Measurements from ENCODE around the gene TDO2. TPM values are rescaled to one million over a fixed set of nuclear protein-coding genes. Genes with fewer than 3 reads are reported as not detected.
"Not testable (repeated sequence)": the region's sequence is repeated elsewhere in the genome, so short reads cannot be mapped to it uniquely, and the experiment has no call there.

Gene TDO2
- total RNA-seq, 2 experiments from 2014 or later, result not detected

DNA sequence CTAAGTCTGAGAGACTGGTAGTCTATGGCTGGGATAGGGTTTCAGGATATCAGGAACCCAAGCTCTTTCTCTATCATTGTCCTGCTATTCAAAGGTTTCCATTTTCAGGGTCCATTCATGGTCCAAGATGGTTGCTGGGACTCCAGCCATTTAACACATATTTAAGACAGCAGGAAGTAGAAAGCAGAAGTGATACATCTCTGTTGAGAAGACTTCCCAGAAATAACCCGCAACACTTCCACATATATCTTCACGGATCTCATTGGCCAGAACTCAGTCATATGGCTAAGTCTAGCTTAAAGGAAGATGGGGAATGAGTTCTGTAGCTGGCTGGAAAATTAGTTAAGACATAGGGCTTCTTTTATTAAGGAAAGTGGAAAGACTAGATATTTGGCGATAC, 26.3 kb downstream of the TDO2 start:
- no peaks in the 10 kb centered on the region for H4K20me1 ChIP-seq (ENCODE audit: insufficient read depth, low read length)
- H3K4me1 ChIP-seq (ENCODE audit: insufficient read depth, low read length, poor library complexity, severe bottlenecking), result peaks cover 7% of the 10 kb centered on the region
- H2AFZ ChIP-seq (ENCODE audit: low read length), result no peak overlapping the region
- no peaks in the 10 kb centered on the region for H3K36me3 ChIP-seq (ENCODE audit: insufficient read depth, low read length)
- peak; percentile 1 for DNase-seq (ENCODE audit: low spot score)
- TF ChIP-seq EZH2phosphoT487 (IDR thresholded peaks at IDR 0.05; ENCODE audit: borderline replicate concordance, low read depth, low read length), result no peak
- TF ChIP-seq, protein P1, sequence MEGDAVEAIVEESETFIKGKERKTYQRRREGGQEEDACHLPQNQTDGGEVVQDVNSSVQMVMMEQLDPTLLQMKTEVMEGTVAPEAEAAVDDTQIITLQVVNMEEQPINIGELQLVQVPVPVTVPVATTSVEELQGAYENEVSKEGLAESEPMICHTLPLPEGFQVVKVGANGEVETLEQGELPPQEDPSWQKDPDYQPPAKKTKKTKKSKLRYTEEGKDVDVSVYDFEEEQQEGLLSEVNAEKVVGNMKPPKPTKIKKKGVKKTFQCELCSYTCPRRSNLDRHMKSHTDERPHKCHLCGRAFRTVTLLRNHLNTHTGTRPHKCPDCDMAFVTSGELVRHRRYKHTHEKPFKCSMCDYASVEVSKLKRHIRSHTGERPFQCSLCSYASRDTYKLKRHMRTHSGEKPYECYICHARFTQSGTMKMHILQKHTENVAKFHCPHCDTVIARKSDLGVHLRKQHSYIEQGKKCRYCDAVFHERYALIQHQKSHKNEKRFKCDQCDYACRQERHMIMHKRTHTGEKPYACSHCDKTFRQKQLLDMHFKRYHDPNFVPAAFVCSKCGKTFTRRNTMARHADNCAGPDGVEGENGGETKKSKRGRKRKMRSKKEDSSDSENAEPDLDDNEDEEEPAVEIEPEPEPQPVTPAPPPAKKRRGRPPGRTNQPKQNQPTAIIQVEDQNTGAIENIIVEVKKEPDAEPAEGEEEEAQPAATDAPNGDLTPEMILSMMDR (conservative IDR thresholded peaks at IDR 0.05; ENCODE audit: low read length), result no peak
- ChIA-PET POLR2A (interaction anchor here (1.5 kb wide), 1 partner anchor 9 kb away, joined by 3 read pairs; no protein-coding TSS in a partner anchor), CTCF (ENCODE audit: unreplicated experiment) (no interaction called here)
- no peak overlapping the region for H3K4me3 ChIP-seq (ENCODE audit: low read depth, low read length, poor library complexity, severe bottlenecking)
- no peak overlapping the region for H3K4me2 ChIP-seq (ENCODE audit: low read length)
- no TSS peak for BruUV-seq (replicated peaks)
- intact Hi-C loops (cut with micrococcal nuclease; ENCODE audit: unreplicated experiment), result no loop called here
- no peaks in the 10 kb centered on the region for H3K9me3 ChIP-seq (ENCODE audit: low read length)
- H3K9me2 ChIP-seq (ENCODE audit: insufficient read depth, low read length), result no peaks in the 10 kb centered on the region
- H3K27ac ChIP-seq (ENCODE audit: low read depth, low read length, poor library complexity, severe bottlenecking), result no peak overlapping the region
- H3K79me2 ChIP-seq (ENCODE audit: insufficient read depth, low read depth, low read length), result no peaks in the 10 kb centered on the region

DNA sequence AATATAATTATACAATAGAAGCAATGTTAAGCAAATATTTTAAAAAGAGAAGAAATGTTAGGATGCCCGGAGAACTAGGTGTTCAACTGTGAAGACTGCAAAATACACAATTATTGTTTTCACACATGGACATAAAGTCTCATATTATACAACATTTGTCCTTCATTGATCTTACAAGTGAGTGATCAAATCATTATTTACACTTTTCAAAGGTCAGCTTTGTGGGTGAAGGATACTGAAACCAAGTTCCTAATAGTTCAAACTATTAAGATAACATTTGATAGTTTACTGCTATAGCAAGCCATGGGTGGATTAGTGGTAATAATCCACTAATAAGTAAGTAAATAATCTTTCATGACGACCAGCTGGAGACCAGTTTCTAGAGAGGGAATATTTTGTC, 26.8 kb downstream of the TDO2 start:
- H3K9me2 ChIP-seq (ENCODE audit: insufficient read depth, low read length), result no peaks in the 10 kb centered on the region
- peaks cover 7% of the 10 kb centered on the region for H3K4me1 ChIP-seq (ENCODE audit: insufficient read depth, low read length, poor library complexity, severe bottlenecking)
- H3K4me2 ChIP-seq (ENCODE audit: low read length), result no peak overlapping the region
- POLR2A ChIA-PET, result interaction anchor here (1.5 kb wide), 1 partner anchor 9 kb away, joined by 3 read pairs; no protein-coding TSS in a partner anchor
- no peaks in the 10 kb centered on the region for H4K20me1 ChIP-seq (ENCODE audit: insufficient read depth, low read length)
- TF ChIP-seq EZH2phosphoT487 (IDR thresholded peaks at IDR 0.05; ENCODE audit: borderline replicate concordance, low read depth, low read length), result no peak
- TF ChIP-seq, protein P1 (conservative IDR thresholded peaks at IDR 0.05; ENCODE audit: low read length), result no peak
- intact Hi-C loops (cut with micrococcal nuclease; ENCODE audit: unreplicated experiment), result no loop called here
- H2AFZ ChIP-seq (ENCODE audit: low read length), result no peak overlapping the region
- CTCF ChIA-PET (ENCODE audit: unreplicated experiment), result no interaction called here
- no TSS peak for BruUV-seq (replicated peaks)
- no peak for DNase-seq (ENCODE audit: low spot score)
- H3K79me2 ChIP-seq (ENCODE audit: insufficient read depth, low read depth, low read length), result no peaks in the 10 kb centered on the region
- no peaks in the 10 kb centered on the region for H3K9me3 ChIP-seq (ENCODE audit: low read length)
- no peaks in the 10 kb centered on the region for H3K36me3 ChIP-seq (ENCODE audit: insufficient read depth, low read length)
- no peak overlapping the region for H3K27ac ChIP-seq (ENCODE audit: low read depth, low read length, poor library complexity, severe bottlenecking)
- H3K4me3 ChIP-seq (ENCODE audit: low read depth, low read length, poor library complexity, severe bottlenecking), result no peak overlapping the region

DNA sequence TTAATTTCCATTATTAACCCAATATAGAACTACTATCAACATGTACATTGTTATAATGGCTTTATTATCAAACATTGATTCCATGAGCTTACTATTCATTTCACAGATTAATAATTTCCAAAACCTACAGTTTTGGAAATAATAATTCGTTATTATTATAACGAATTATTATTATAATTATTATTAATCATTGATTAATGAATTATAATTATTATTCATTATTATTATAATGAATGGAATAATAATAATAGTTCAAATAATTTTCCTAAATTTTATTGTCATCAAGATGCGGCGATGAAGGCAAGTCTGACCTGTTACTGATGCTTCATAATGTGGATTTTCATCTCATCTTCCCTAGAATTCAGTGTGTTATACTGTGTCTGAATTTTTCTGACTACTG, 28.1 kb downstream of the TDO2 start:
- no peak overlapping the region for H3K4me3 ChIP-seq (ENCODE audit: low read depth, low read length, poor library complexity, severe bottlenecking)
- TF ChIP-seq EZH2phosphoT487 (IDR thresholded peaks at IDR 0.05; ENCODE audit: borderline replicate concordance, low read depth, low read length), result no peak
- TF ChIP-seq, protein P1 (conservative IDR thresholded peaks at IDR 0.05; ENCODE audit: low read length), result no peak
- no peaks in the 10 kb centered on the region for H3K79me2 ChIP-seq (ENCODE audit: insufficient read depth, low read depth, low read length)
- no peak overlapping the region for H3K4me2 ChIP-seq (ENCODE audit: low read length)
- intact Hi-C loops (cut with micrococcal nuclease; ENCODE audit: unreplicated experiment), result no loop called here
- H3K36me3 ChIP-seq (ENCODE audit: insufficient read depth, low read length), result no peaks in the 10 kb centered on the region
- DNase-seq (ENCODE audit: low spot score), result no peak
- H3K4me1 ChIP-seq (ENCODE audit: insufficient read depth, low read length, poor library complexity, severe bottlenecking), result peaks cover 7% of the 10 kb centered on the region
- H3K9me2 ChIP-seq (ENCODE audit: insufficient read depth, low read length), result no peaks in the 10 kb centered on the region
- CTCF ChIA-PET (ENCODE audit: unreplicated experiment), result no interaction called here
- no peaks in the 10 kb centered on the region for H4K20me1 ChIP-seq (ENCODE audit: insufficient read depth, low read length)
- no peak overlapping the region for H2AFZ ChIP-seq (ENCODE audit: low read length)
- H3K27ac ChIP-seq (ENCODE audit: low read depth, low read length, poor library complexity, severe bottlenecking), result no peak overlapping the region
- no TSS peak for BruUV-seq (replicated peaks)
- no peaks in the 10 kb centered on the region for H3K9me3 ChIP-seq (ENCODE audit: low read length)
- POLR2A ChIA-PET, result interaction anchor here (0.5 to 0.6 kb wide), 2 partner anchors 86 to 1841 kb away, joined by 3 read pairs; no protein-coding TSS in a partner anchor

DNA sequence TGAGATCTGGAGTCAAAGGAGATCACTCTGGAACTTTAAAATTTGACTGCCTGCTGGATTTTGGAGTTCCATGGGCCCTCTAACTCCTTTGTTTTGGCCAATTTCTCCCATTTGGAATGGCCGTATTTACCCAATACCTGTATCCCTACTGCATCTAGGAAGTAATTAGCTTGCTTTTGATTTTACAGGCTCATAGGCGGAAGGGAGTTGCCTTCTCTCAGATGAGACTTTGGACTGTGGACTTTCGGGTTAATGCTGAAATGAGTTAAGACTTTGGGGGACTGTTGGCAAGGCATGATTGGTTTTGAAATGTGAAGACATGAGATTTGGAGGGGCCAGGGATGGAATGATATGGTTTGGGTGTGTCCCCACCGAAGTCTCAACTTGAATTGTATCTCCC, 31.1 kb downstream of the TDO2 start:
- H3K4me3 ChIP-seq (ENCODE audit: low read depth, low read length, poor library complexity, severe bottlenecking); H3K9me2 ChIP-seq (ENCODE audit: insufficient read depth, low read length); intact Hi-C loops (cut with micrococcal nuclease; ENCODE audit: unreplicated experiment); H3K36me3 ChIP-seq (ENCODE audit: insufficient read depth, low read length); H3K4me2 ChIP-seq (ENCODE audit: low read length); H3K79me2 ChIP-seq (ENCODE audit: insufficient read depth, low read depth, low read length); H3K4me1 ChIP-seq (ENCODE audit: insufficient read depth, low read length, poor library complexity, severe bottlenecking); H4K20me1 ChIP-seq (ENCODE audit: insufficient read depth, low read length); CTCF ChIA-PET (ENCODE audit: unreplicated experiment); H3K27ac ChIP-seq (ENCODE audit: low read depth, low read length, poor library complexity, severe bottlenecking); BruUV-seq (replicated peaks); H3K9me3 ChIP-seq (ENCODE audit: low read length); H2AFZ ChIP-seq (ENCODE audit: low read length); DNase-seq (ENCODE audit: low spot score): not testable (repeated sequence)
- POLR2A ChIA-PET, result interaction anchor here (0.6 kb wide), 1 partner anchor 252 kb away, joined by 3 read pairs; no protein-coding TSS in a partner anchor

Measured in OCI-LY7 (cell line).